Measurements from ENCODE around the gene ANGPTL4.
"Not testable (repeated sequence)": the region's sequence is repeated elsewhere in the genome, so short reads cannot be mapped to it uniquely, and the experiment has no call there.

Gene ANGPTL4

DNA sequence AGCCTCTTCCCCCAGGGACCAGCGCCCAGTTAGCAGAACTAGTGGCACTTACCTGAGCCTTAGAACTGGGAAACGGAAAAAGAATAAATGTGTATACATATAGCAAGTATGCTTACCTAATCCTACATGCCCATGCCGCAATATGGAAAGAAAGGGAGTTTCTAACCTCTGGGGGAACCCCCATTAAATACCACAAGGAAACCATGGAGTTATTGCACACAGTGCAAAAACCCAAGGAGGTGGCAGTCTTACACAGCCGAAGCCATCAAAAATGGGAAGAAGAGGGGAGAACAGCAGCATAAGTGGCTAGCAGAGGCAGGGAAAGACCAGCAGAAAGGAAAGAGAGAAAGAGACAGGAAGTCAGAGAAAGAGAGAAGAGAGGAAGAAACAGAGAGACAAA is 20.6 kb downstream of the ANGPTL4 start:
- not testable (repeated sequence) for H2BK120ac ChIP-seq (ENCODE audit: low read depth, low read length); H3K27me3 ChIP-seq (ENCODE audit: control insufficient read depth in 1 of 2, insufficient read depth in 1 of 2, low read length in 2 of 2); H2BK15ac ChIP-seq (ENCODE audit: low read depth, poor library complexity, severe bottlenecking); H3K4me1 ChIP-seq (ENCODE audit: control insufficient read depth, insufficient read depth, low read depth, low read length); H3K9me3 ChIP-seq (ENCODE audit: control insufficient read depth, low read length); H3K23ac ChIP-seq (ENCODE audit: low read length in 2 of 2); H4K8ac ChIP-seq (ENCODE audit: low read length); H3K27ac ChIP-seq (ENCODE audit: low read length, poor library complexity, severe bottlenecking); H3K4ac ChIP-seq (ENCODE audit: low read depth in 1 of 2, low read length in 2 of 2); H3K4me2 ChIP-seq (ENCODE audit: low read length, poor library complexity, severe bottlenecking); H4K91ac ChIP-seq (ENCODE audit: low read length); DNase-seq; H3K36me3 ChIP-seq (ENCODE audit: control insufficient read depth in 1 of 2, insufficient read depth in 2 of 2, low read depth in 1 of 2, low read length in 2 of 2); H3K4me3 ChIP-seq (ENCODE audit: insufficient read depth in 1 of 2, low read depth in 1 of 2, low read length in 2 of 2); H3K18ac ChIP-seq (ENCODE audit: low read depth in 1 of 2, low read length in 2 of 2); H2BK5ac ChIP-seq (ENCODE audit: low read depth, low read length, poor library complexity, severe bottlenecking); H2BK12ac ChIP-seq (ENCODE audit: low read length in 2 of 2); H3K79me1 ChIP-seq (replicated peaks; ENCODE audit: low read length, poor library complexity, severe bottlenecking); H2AK5ac ChIP-seq (ENCODE audit: low read length, severe bottlenecking); H3K9ac ChIP-seq (ENCODE audit: low read length); H2AFZ ChIP-seq (ENCODE audit: low read depth, low read length); H3K14ac ChIP-seq (ENCODE audit: low read length in 2 of 2)
- 56% methylated on average over 1 of the region's 4 CpGs for WGBS

DNA sequence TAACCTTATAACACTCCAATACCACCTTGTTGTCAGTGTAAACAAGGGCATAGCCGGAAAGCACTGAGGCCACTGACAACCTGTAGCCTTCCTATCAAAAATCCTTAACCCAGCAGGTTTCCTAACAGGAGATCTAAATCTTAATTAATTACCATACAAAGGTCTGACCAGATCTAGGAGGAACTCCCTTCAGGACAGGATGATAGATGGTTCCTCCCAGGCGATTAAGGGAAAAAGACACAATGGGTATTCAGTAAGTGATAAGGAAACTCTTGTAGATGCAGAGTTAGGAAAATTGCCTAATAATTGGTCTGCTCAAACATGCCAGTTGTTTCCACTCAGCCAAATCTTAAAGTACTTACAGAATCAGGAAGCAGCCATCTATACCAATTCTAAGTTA is 21.1 kb downstream of the ANGPTL4 start:
- H3K79me1 ChIP-seq (replicated peaks; ENCODE audit: low read length, poor library complexity, severe bottlenecking); H3K18ac ChIP-seq (ENCODE audit: low read depth in 1 of 2, low read length in 2 of 2); H3K27me3 ChIP-seq (ENCODE audit: control insufficient read depth in 1 of 2, insufficient read depth in 1 of 2, low read length in 2 of 2); H2AK5ac ChIP-seq (ENCODE audit: low read length, severe bottlenecking); H3K23ac ChIP-seq (ENCODE audit: low read length in 2 of 2); H3K4ac ChIP-seq (ENCODE audit: low read depth in 1 of 2, low read length in 2 of 2); DNase-seq; H3K9me3 ChIP-seq (ENCODE audit: control insufficient read depth, low read length); H4K91ac ChIP-seq (ENCODE audit: low read length); H2BK120ac ChIP-seq (ENCODE audit: low read depth, low read length); H3K36me3 ChIP-seq (ENCODE audit: control insufficient read depth in 1 of 2, insufficient read depth in 2 of 2, low read depth in 1 of 2, low read length in 2 of 2); H2AFZ ChIP-seq (ENCODE audit: low read depth, low read length); H4K8ac ChIP-seq (ENCODE audit: low read length); H3K9ac ChIP-seq (ENCODE audit: low read length); H3K27ac ChIP-seq (ENCODE audit: low read length, poor library complexity, severe bottlenecking); H2BK15ac ChIP-seq (ENCODE audit: low read depth, poor library complexity, severe bottlenecking); H3K4me2 ChIP-seq (ENCODE audit: low read length, poor library complexity, severe bottlenecking); H3K14ac ChIP-seq (ENCODE audit: low read length in 2 of 2); H2BK5ac ChIP-seq (ENCODE audit: low read depth, low read length, poor library complexity, severe bottlenecking); H3K4me3 ChIP-seq (ENCODE audit: insufficient read depth in 1 of 2, low read depth in 1 of 2, low read length in 2 of 2); H3K4me1 ChIP-seq (ENCODE audit: control insufficient read depth, insufficient read depth, low read depth, low read length); H2BK12ac ChIP-seq (ENCODE audit: low read length in 2 of 2): not testable (repeated sequence)
- WGBS = 100% methylated on average over 1 of the region's 2 CpGs

DNA sequence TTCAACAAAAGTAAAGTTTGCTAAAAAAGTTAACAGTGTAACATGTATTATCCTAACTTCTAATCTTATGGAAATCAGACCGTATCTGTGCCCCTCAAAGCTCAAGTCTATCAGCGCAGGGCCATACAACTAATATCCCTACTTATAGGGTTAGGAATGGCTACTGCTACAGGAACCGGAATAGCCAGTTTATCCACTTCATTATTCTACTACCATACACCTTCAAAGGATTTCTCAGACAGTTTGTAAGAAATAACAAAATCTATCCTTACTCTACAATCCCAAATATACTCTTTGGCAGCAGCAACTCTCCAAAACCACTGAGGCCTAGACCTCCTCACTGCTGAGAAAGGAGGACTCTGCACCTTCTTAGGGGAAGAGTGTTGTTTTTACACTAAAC is 21.6 kb downstream of the ANGPTL4 start:
- H3K4ac ChIP-seq (ENCODE audit: low read depth in 1 of 2, low read length in 2 of 2); H3K79me1 ChIP-seq (replicated peaks; ENCODE audit: low read length, poor library complexity, severe bottlenecking); H3K9me3 ChIP-seq (ENCODE audit: control insufficient read depth, low read length); H2BK5ac ChIP-seq (ENCODE audit: low read depth, low read length, poor library complexity, severe bottlenecking); H3K4me2 ChIP-seq (ENCODE audit: low read length, poor library complexity, severe bottlenecking); H2AFZ ChIP-seq (ENCODE audit: low read depth, low read length); H3K9ac ChIP-seq (ENCODE audit: low read length); H3K27me3 ChIP-seq (ENCODE audit: control insufficient read depth in 1 of 2, insufficient read depth in 1 of 2, low read length in 2 of 2); H2AK5ac ChIP-seq (ENCODE audit: low read length, severe bottlenecking); H3K36me3 ChIP-seq (ENCODE audit: control insufficient read depth in 1 of 2, insufficient read depth in 2 of 2, low read depth in 1 of 2, low read length in 2 of 2); H2BK120ac ChIP-seq (ENCODE audit: low read depth, low read length); H4K91ac ChIP-seq (ENCODE audit: low read length); H2BK15ac ChIP-seq (ENCODE audit: low read depth, poor library complexity, severe bottlenecking); H3K4me1 ChIP-seq (ENCODE audit: control insufficient read depth, insufficient read depth, low read depth, low read length); H2BK12ac ChIP-seq (ENCODE audit: low read length in 2 of 2); H3K18ac ChIP-seq (ENCODE audit: low read depth in 1 of 2, low read length in 2 of 2); H4K8ac ChIP-seq (ENCODE audit: low read length); DNase-seq; H3K14ac ChIP-seq (ENCODE audit: low read length in 2 of 2); H3K4me3 ChIP-seq (ENCODE audit: insufficient read depth in 1 of 2, low read depth in 1 of 2, low read length in 2 of 2); H3K23ac ChIP-seq (ENCODE audit: low read length in 2 of 2); H3K27ac ChIP-seq (ENCODE audit: low read length, poor library complexity, severe bottlenecking): not testable (repeated sequence)
- WGBS = 94% methylated on average over 3 of the region's 3 CpGs

DNA sequence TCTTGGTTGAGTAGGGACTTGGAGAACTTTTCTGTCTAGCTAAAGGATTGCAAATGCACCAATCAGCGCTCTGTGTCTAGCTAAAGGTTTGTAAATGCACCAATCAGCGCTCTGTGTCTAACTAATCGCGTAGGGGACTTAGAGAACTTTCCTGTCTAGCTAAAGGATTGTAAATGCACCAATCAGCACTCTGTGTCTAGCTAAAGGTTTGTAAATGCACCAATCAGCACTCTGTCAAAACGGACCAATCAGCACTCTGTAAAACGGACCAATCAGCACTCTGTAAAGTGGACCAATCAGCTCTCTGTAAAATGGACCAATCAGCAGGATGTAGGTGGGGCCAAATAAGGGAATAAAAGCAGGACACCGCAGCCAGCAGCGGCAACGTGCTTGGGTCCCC is 22.5 kb downstream of the ANGPTL4 start:
- not testable (repeated sequence) for H4K91ac ChIP-seq (ENCODE audit: low read length); DNase-seq; H2BK5ac ChIP-seq (ENCODE audit: low read depth, low read length, poor library complexity, severe bottlenecking); H3K4me3 ChIP-seq (ENCODE audit: insufficient read depth in 1 of 2, low read depth in 1 of 2, low read length in 2 of 2); H3K23ac ChIP-seq (ENCODE audit: low read length in 2 of 2); H3K79me1 ChIP-seq (replicated peaks; ENCODE audit: low read length, poor library complexity, severe bottlenecking); H3K4me2 ChIP-seq (ENCODE audit: low read length, poor library complexity, severe bottlenecking); H3K27ac ChIP-seq (ENCODE audit: low read length, poor library complexity, severe bottlenecking); H4K8ac ChIP-seq (ENCODE audit: low read length); H3K9ac ChIP-seq (ENCODE audit: low read length); H3K27me3 ChIP-seq (ENCODE audit: control insufficient read depth in 1 of 2, insufficient read depth in 1 of 2, low read length in 2 of 2); H2AFZ ChIP-seq (ENCODE audit: low read depth, low read length); H3K4me1 ChIP-seq (ENCODE audit: control insufficient read depth, insufficient read depth, low read depth, low read length); H2AK5ac ChIP-seq (ENCODE audit: low read length, severe bottlenecking); H2BK15ac ChIP-seq (ENCODE audit: low read depth, poor library complexity, severe bottlenecking); H3K14ac ChIP-seq (ENCODE audit: low read length in 2 of 2); H2BK12ac ChIP-seq (ENCODE audit: low read length in 2 of 2); H3K9me3 ChIP-seq (ENCODE audit: control insufficient read depth, low read length); H3K36me3 ChIP-seq (ENCODE audit: control insufficient read depth in 1 of 2, insufficient read depth in 2 of 2, low read depth in 1 of 2, low read length in 2 of 2); H2BK120ac ChIP-seq (ENCODE audit: low read depth, low read length); H3K18ac ChIP-seq (ENCODE audit: low read depth in 1 of 2, low read length in 2 of 2); H3K4ac ChIP-seq (ENCODE audit: low read depth in 1 of 2, low read length in 2 of 2)
- WGBS = 84% methylated on average over 8 of the region's 9 CpGs

Data from mesenchymal stem cell (in vitro differentiated cells and primary cell).